Tibial nerve (tissue), 4 donors: ENCODE measurements around the gene COL19A1.

Experiments
- CTCF ChIP-seq, 5 experiments: fragments of 200-600 bp in 3 of 5; fragments of 450-650 bp in 2 of 5; sonication (generic) in 3 of 5; IDR thresholded peaks; one replicate each; pipeline ENCODE4 v1.5.1; 2016 to 2019; ENCODE audit warnings: antibody characterized with exemption in 5 of 5, mild to moderate bottlenecking in 3 of 5, moderate library complexity in 2 of 5
- EP300 ChIP-seq, 2 donors: sonication (generic); formaldehyde crosslinking; IDR thresholded peaks; one replicate each; pipeline ENCODE4 v1.6.1; 2017; ENCODE audit warnings: antibody characterized with exemption in 2 of 2, mild to moderate bottlenecking in 1 of 2
- POLR2A ChIP-seq, 2 donors: fragments of 450-650 bp; IDR thresholded peaks; one replicate each; pipeline ENCODE4 v1.6.1; 2017; ENCODE audit warnings: antibody characterized with exemption in 2 of 2, mild to moderate bottlenecking in 2 of 2, moderate library complexity in 2 of 2

- TF ChIP-seq CTCF (IDR thresholded peaks at IDR 0.05) (no peak), EP300 (IDR thresholded peaks at IDR 0.05) (no peak), POLR2A (IDR thresholded peaks at IDR 0.05) (no peak)
Measured at GRCh38 chr6:69933239-69933638, 66.9 kb downstream of the COL19A1 start.
